Measurements from ENCODE around the gene PLEKHH3.
A peak's percentile ranks its signal among the peaks of the same experiment; 100 is the strongest.

PLEKHH3 gene

GRCh38 chr17:42680331-42680808 lies 3.6 kb upstream of the PLEKHH3 start:
- DNase-seq (ENCODE audit: low read depth, low spot score): no peak
- H3K36me3 ChIP-seq (ENCODE audit: insufficient read depth, insufficient read length, low read length): peaks cover 9% of the 10 kb centered on the region
- peak overlapping the region; percentile 71 for H3K4me3 ChIP-seq (ENCODE audit: insufficient read length, low read depth)
- H3K9me3 ChIP-seq (ENCODE audit: insufficient read depth, low read length): no peaks in the 10 kb centered on the region
- peaks cover 17% of the 10 kb centered on the region for H3K27me3 ChIP-seq (ENCODE audit: insufficient read depth, insufficient read length)
- H3K9ac ChIP-seq (ENCODE audit: insufficient read length, low read depth): peak overlapping the region; percentile 98
- TF ChIP-seq SUZ12 (IDR thresholded peaks at IDR 0.05; ENCODE audit: extremely low read depth, insufficient read depth, insufficient read length): no peak
- no peak for TF ChIP-seq ZNF274 (IDR thresholded peaks at IDR 0.05; ENCODE audit: low read depth, low read length)
- no peak for TF ChIP-seq YY1 (IDR thresholded peaks at IDR 0.05; ENCODE audit: insufficient read depth, insufficient read length)
- peaks cover 24% of the 10 kb centered on the region for H3K4me1 ChIP-seq (ENCODE audit: insufficient read depth, insufficient read length)

- DNase-seq (ENCODE audit: low read depth, low spot score): no peak
- Histone ChIP-seq H3K9ac (ENCODE audit: insufficient read length, low read depth) (peak overlapping the region; percentile 98), H3K4me3 (ENCODE audit: insufficient read length, low read depth) (peak overlapping the region; percentile 71), H3K27me3 (ENCODE audit: insufficient read depth, insufficient read length) (peaks cover 17% of the 10 kb centered on the region), H3K9me3 (ENCODE audit: insufficient read depth, low read length) (no peaks in the 10 kb centered on the region), H3K36me3 (ENCODE audit: insufficient read depth, insufficient read length, low read length) (peaks cover 4% of the 10 kb centered on the region), H3K4me1 (ENCODE audit: insufficient read depth, insufficient read length) (peaks cover 27% of the 10 kb centered on the region)
- TF ChIP-seq YY1 (IDR thresholded peaks at IDR 0.05; ENCODE audit: insufficient read depth, insufficient read length) (no peak), ZNF274 (IDR thresholded peaks at IDR 0.05; ENCODE audit: low read depth, low read length) (no peak), SUZ12 (IDR thresholded peaks at IDR 0.05; ENCODE audit: extremely low read depth, insufficient read depth, insufficient read length) (no peak)
These were observed 2.9 kb upstream of the PLEKHH3 start for GRCh38 chr17:42679492-42680330.

GRCh38 chr17:42678951-42679491 lies 2.2 kb upstream of the PLEKHH3 start:
- peaks cover 31% of the 10 kb centered on the region for H3K4me1 ChIP-seq (ENCODE audit: insufficient read depth, insufficient read length)
- no peak for TF ChIP-seq YY1 (IDR thresholded peaks at IDR 0.05; ENCODE audit: insufficient read depth, insufficient read length)
- no peak for TF ChIP-seq ZNF274 (IDR thresholded peaks at IDR 0.05; ENCODE audit: low read depth, low read length)
- TF ChIP-seq SUZ12 (IDR thresholded peaks at IDR 0.05; ENCODE audit: extremely low read depth, insufficient read depth, insufficient read length): no peak
- H3K27me3 ChIP-seq (ENCODE audit: insufficient read depth, insufficient read length): peaks cover 17% of the 10 kb centered on the region
- peaks cover 2% of the 10 kb centered on the region for H3K36me3 ChIP-seq (ENCODE audit: insufficient read depth, insufficient read length, low read length)
- no peak for DNase-seq (ENCODE audit: low read depth, low spot score)
- H3K9me3 ChIP-seq (ENCODE audit: insufficient read depth, low read length): no peaks in the 10 kb centered on the region
- H3K4me3 ChIP-seq (ENCODE audit: insufficient read length, low read depth): peak overlapping the region; percentile 72
- peak overlapping the region; percentile 98 for H3K9ac ChIP-seq (ENCODE audit: insufficient read length, low read depth)

GRCh38 chr17:42677921-42678781 lies 1.4 kb upstream of the PLEKHH3 start:
- DNase-seq (ENCODE audit: low read depth, low spot score): peak; percentile 70
- no peaks in the 10 kb centered on the region for H3K9me3 ChIP-seq (ENCODE audit: insufficient read depth, low read length)
- no peak for TF ChIP-seq ZNF274 (IDR thresholded peaks at IDR 0.05; ENCODE audit: low read depth, low read length)
- no peak for TF ChIP-seq SUZ12 (IDR thresholded peaks at IDR 0.05; ENCODE audit: extremely low read depth, insufficient read depth, insufficient read length)
- TF ChIP-seq YY1 (IDR thresholded peaks at IDR 0.05; ENCODE audit: insufficient read depth, insufficient read length): no peak
- peaks cover 5% of the 10 kb centered on the region for H3K36me3 ChIP-seq (ENCODE audit: insufficient read depth, insufficient read length, low read length)
- H3K4me3 ChIP-seq (ENCODE audit: insufficient read length, low read depth): peak overlapping the region; percentile 72
- peak overlapping the region; percentile 84 for H3K9ac ChIP-seq (ENCODE audit: insufficient read length, low read depth)
- H3K4me1 ChIP-seq (ENCODE audit: insufficient read depth, insufficient read length): peaks cover 32% of the 10 kb centered on the region
- H3K27me3 ChIP-seq (ENCODE audit: insufficient read depth, insufficient read length): peaks cover 17% of the 10 kb centered on the region

GRCh38 chr17:42677012-42677857 lies 441 bp upstream of the PLEKHH3 start:
- peak overlapping the region; percentile 89 for H3K9ac ChIP-seq (ENCODE audit: insufficient read length, low read depth)
- H3K27me3 ChIP-seq (ENCODE audit: insufficient read depth, insufficient read length): peaks cover 17% of the 10 kb centered on the region
- TF ChIP-seq SUZ12 (IDR thresholded peaks at IDR 0.05; ENCODE audit: extremely low read depth, insufficient read depth, insufficient read length) (no peak), ZNF274 (IDR thresholded peaks at IDR 0.05; ENCODE audit: low read depth, low read length) (no peak), YY1 (IDR thresholded peaks at IDR 0.05; ENCODE audit: insufficient read depth, insufficient read length) (no peak)
- DNase-seq (ENCODE audit: low read depth, low spot score): peak; percentile 97
- peaks cover 32% of the 10 kb centered on the region for H3K4me1 ChIP-seq (ENCODE audit: insufficient read depth, insufficient read length)
- H3K4me3 ChIP-seq (ENCODE audit: insufficient read length, low read depth): peak overlapping the region; percentile 94
- H3K36me3 ChIP-seq (ENCODE audit: insufficient read depth, insufficient read length, low read length): peaks cover 13% of the 10 kb centered on the region
- no peaks in the 10 kb centered on the region for H3K9me3 ChIP-seq (ENCODE audit: insufficient read depth, low read length)

GRCh38 chr17:42675965-42676423 lies 800 bp downstream of the PLEKHH3 start:
- Histone ChIP-seq H3K9me3 (ENCODE audit: insufficient read depth, low read length) (no peaks in the 10 kb centered on the region), H3K9ac (ENCODE audit: insufficient read length, low read depth) (peak overlapping the region; percentile 89), H3K36me3 (ENCODE audit: insufficient read depth, insufficient read length, low read length) (peaks cover 25% of the 10 kb centered on the region), H3K4me1 (ENCODE audit: insufficient read depth, insufficient read length) (peaks cover 31% of the 10 kb centered on the region), H3K4me3 (ENCODE audit: insufficient read length, low read depth) (peak overlapping the region; percentile 94), H3K27me3 (ENCODE audit: insufficient read depth, insufficient read length) (peaks cover 17% of the 10 kb centered on the region)
- TF ChIP-seq SUZ12 (IDR thresholded peaks at IDR 0.05; ENCODE audit: extremely low read depth, insufficient read depth, insufficient read length) (no peak), YY1 (IDR thresholded peaks at IDR 0.05; ENCODE audit: insufficient read depth, insufficient read length) (no peak), ZNF274 (IDR thresholded peaks at IDR 0.05; ENCODE audit: low read depth, low read length) (no peak)
- no peak for DNase-seq (ENCODE audit: low read depth, low spot score)
